Measurements from ENCODE around the gene LAMA2.

DNA sequence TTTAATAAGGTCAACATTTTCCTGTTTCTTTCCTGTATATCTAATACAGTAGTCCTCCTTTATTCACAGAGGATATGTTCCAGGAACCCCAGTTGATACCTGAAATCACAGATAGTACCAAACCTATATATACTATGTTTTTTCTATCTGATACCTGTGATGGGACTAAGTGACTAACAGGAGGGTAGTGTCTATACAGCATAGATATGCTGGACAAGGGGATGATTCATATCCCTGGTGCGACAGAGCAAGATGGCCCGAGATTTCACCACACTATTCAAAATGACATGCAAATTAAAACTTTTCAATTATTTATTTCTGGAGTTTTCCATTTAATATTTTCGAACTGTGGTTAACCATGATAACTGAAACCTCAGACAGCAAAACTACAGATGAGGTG is 281.1 kb downstream of the LAMA2 start:
- TF ChIP-seq, protein P1, sequence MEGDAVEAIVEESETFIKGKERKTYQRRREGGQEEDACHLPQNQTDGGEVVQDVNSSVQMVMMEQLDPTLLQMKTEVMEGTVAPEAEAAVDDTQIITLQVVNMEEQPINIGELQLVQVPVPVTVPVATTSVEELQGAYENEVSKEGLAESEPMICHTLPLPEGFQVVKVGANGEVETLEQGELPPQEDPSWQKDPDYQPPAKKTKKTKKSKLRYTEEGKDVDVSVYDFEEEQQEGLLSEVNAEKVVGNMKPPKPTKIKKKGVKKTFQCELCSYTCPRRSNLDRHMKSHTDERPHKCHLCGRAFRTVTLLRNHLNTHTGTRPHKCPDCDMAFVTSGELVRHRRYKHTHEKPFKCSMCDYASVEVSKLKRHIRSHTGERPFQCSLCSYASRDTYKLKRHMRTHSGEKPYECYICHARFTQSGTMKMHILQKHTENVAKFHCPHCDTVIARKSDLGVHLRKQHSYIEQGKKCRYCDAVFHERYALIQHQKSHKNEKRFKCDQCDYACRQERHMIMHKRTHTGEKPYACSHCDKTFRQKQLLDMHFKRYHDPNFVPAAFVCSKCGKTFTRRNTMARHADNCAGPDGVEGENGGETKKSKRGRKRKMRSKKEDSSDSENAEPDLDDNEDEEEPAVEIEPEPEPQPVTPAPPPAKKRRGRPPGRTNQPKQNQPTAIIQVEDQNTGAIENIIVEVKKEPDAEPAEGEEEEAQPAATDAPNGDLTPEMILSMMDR (conservative IDR thresholded peaks at IDR 0.05 in 1 of 2, IDR thresholded peaks at IDR 0.05 in 1 of 2; ENCODE audit: low read depth in 1 of 2, low read length in 2 of 2) = no peak
- TF ChIP-seq EZH2 (IDR thresholded peaks at IDR 0.05; ENCODE audit: low read length, missing control alignments) = no peak

Data from fibroblast of lung (primary cell).